Choroid plexus epithelial cell (primary cell): ENCODE measurements around the gene SMIM41.

Experiments
- DNase-seq: peaks from one replicate; pipeline ENCODE4 v3.0.0-alpha.2; 2010; ENCODE audit warnings: low read depth
- H3K4me3 ChIP-seq: 2 replicates; pipeline ENCODE4 v1.5.1; 2011; ENCODE audit warnings: low read depth, mild to moderate bottlenecking, control low read depth, low read length, moderate library complexity
- CTCF ChIP-seq: conservative IDR thresholded peaks from 2 replicates; pipeline ENCODE4 v1.5.1; 2011; ENCODE audit warnings: low read depth, mild to moderate bottlenecking, control low read depth, inconsistent platforms, low read length, moderate library complexity

The SMIM41 gene

GRCh38 chr12:52086944-52087835, 7.7 kb downstream of the SMIM41 start:
- no peak for TF ChIP-seq CTCF
- DNase-seq = no peak
- H3K4me3 ChIP-seq = no peak overlapping the region

GRCh38 chr12:52087961-52088820, 8.7 kb downstream of the SMIM41 start:
- no peak for DNase-seq
- TF ChIP-seq CTCF = no peak
- H3K4me3 ChIP-seq = no peak overlapping the region

- TF ChIP-seq CTCF = no peak
- no peak overlapping the region for H3K4me3 ChIP-seq
These were observed 10.0 kb downstream of the SMIM41 start for GRCh38 chr12:52089491-52089890.

GRCh38 chr12:52090291-52090690, 10.8 kb downstream of the SMIM41 start:
- TF ChIP-seq CTCF = no peak
- no peak overlapping the region for H3K4me3 ChIP-seq
- DNase-seq = no peak

More at GRCh38 chr12:52089491-52089890, 10.0 kb downstream of the SMIM41 start:
- no peak for DNase-seq

GRCh38 chr12:52091061-52091460, 11.6 kb downstream of the SMIM41 start:
- no peak overlapping the region for H3K4me3 ChIP-seq
- no peak for TF ChIP-seq CTCF
- no peak for DNase-seq

GRCh38 chr12:52091869-52092268, 12.4 kb downstream of the SMIM41 start:
- no peak for DNase-seq
- TF ChIP-seq CTCF = no peak
- H3K4me3 ChIP-seq = no peak overlapping the region
